NCI-H128 (cell line): ENCODE results near the gene TSKU.

ENCODE experiments used
- DNase-seq: peaks from one replicate; lab custom pipeline; 2025; ENCODE audit not compliant: unreplicated experiment; lab: John Stamatoyannopoulos, UW

Gene TSKU

DNA sequence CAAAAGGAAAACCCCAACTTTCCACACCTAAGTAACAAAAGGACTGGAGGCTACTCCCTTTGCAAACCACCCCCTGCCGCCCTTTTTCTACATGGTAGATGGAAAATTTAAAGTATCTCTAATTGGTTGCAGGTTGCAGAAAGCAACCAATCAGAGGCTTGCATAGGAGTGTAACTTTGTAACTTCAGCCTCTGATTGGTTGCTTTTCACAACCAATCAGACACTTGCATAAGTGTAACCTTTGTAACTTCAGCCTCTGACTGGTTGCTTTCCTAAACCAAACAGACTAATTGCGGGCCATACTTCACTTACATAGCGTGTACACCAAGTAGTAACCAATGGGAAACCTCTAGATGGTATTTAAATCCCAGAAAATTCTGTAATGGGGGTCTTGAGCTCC is 60.8 kb downstream of the TSKU start:
- DNase-seq: no peak

DNA sequence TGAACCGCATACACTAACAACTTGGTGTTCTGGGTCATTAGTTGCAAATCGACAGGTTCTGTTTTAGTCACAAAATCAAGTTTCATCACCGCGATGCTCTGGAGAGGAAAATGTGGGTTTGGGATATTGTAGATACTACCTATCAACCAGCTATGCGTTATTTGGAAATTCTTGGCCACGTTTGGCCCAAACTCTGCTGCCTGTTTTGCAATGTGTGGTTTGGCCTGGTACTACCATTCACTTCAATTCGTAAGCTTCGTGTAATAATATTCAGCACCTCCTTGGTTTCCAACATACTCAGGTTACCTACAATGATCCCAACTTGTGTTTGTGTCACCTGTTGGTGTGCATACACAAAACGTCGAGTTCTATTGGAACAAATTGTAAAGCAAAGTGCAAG is 61.4 kb downstream of the TSKU start:
- no peak for DNase-seq

DNA sequence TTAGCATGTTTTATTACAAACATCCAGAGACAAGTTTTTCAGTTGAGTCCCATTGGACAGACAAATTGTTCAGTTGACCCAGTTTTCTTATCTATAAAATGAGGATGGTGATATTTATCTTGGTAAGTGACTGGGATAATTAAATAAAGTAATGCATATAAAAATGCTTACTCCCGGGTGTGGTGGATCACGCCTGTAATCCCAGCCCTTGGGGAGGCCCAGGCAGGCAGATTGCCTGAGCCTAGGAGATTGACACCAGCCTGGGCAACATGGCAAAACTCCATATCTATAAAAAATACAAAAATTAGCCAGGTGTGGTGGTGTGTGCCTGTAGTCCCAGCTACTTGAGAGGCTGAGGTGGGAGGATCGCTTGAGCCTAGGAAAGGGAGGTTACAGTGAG is 61.9 kb downstream of the TSKU start:
- no peak for DNase-seq

DNA sequence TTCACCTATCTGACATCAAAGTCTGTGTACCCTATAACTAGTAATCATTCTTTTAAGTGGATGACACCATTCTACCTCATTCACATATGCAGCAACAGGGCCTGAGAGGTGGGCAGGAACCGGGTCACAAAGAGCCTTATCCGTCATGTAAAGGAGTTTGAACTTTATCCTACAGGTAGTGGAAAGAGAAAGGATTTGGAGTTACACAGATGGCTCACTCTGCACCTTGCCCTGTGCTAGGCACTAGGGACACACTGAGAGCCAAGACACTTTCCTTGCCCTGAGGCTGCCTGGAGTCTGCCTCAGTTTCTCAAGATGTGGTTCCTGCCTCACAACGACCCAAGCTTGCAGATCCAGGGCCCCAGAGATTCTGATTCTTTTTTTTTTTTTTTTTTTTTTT is 63.3 kb downstream of the TSKU start:
- DNase-seq: no peak
